ENCODE data around the gene ST6GALNAC3. TPM values are rescaled to one million over a fixed set of nuclear protein-coding genes. Genes with fewer than 3 reads are reported as not detected.
"Not testable (repeated sequence)": the region's sequence is repeated elsewhere in the genome, so short reads cannot be mapped to it uniquely, and the experiment has no call there.

The ST6GALNAC3 gene
- total RNA-seq, 1 donor from 2014 or later: 11.0 TPM

- Mint-ChIP-seq H3K27me3 (peaks cover 12% of the 10 kb centered on the region), H3K9me3 (ENCODE audit: low read depth) (peaks cover under 1% of the 10 kb centered on the region), H3K4me1 (ENCODE audit: low read depth) (peaks cover 4% of the 10 kb centered on the region), H3K36me3 (ENCODE audit: insufficient read depth) (no peaks in the 10 kb centered on the region), H3K27ac (no peak overlapping the region), H3K4me3 (ENCODE audit: low read depth) (no peak overlapping the region)
- DNase-seq (ENCODE audit: low spot score, unreplicated experiment): peak; percentile 14
- TF ChIP-seq CTCF (IDR thresholded peaks at IDR 0.05; ENCODE audit: unreplicated experiment): peak; percentile 94
Measured at GRCh38 chr1:76330991-76331603, 256.6 kb downstream of the ST6GALNAC3 start.

- no peaks in the 10 kb centered on the region for H3K9me3 Mint-ChIP-seq (ENCODE audit: low read depth)
- H3K4me3 Mint-ChIP-seq (ENCODE audit: low read depth): no peak overlapping the region
- no peak for DNase-seq (ENCODE audit: low spot score, unreplicated experiment)
- TF ChIP-seq CTCF (IDR thresholded peaks at IDR 0.05; ENCODE audit: unreplicated experiment): no peak
- no peaks in the 10 kb centered on the region for H3K4me1 Mint-ChIP-seq (ENCODE audit: low read depth)
- no peak overlapping the region for H3K27ac Mint-ChIP-seq
- peaks cover under 1% of the 10 kb centered on the region for H3K27me3 Mint-ChIP-seq
- H3K36me3 Mint-ChIP-seq (ENCODE audit: insufficient read depth): no peaks in the 10 kb centered on the region
Measured at GRCh38 chr1:76335882-76336281, 261.3 kb downstream of the ST6GALNAC3 start.

GRCh38 chr1:76336931-76337371 is 262.4 kb downstream of the ST6GALNAC3 start:
- no peak for DNase-seq (ENCODE audit: low spot score, unreplicated experiment)
- peaks cover 2% of the 10 kb centered on the region for H3K9me3 Mint-ChIP-seq (ENCODE audit: low read depth)
- TF ChIP-seq CTCF (IDR thresholded peaks at IDR 0.05; ENCODE audit: unreplicated experiment): no peak
- no peaks in the 10 kb centered on the region for H3K27me3 Mint-ChIP-seq
- no peak overlapping the region for H3K4me3 Mint-ChIP-seq (ENCODE audit: low read depth)
- H3K27ac Mint-ChIP-seq: no peak overlapping the region
- H3K36me3 Mint-ChIP-seq (ENCODE audit: insufficient read depth): no peaks in the 10 kb centered on the region
- H3K4me1 Mint-ChIP-seq (ENCODE audit: low read depth): no peaks in the 10 kb centered on the region

- H3K4me1 Mint-ChIP-seq (ENCODE audit: low read depth): no peaks in the 10 kb centered on the region
Measured at GRCh38 chr1:76337542-76338219, 263.1 kb downstream of the ST6GALNAC3 start.

GRCh38 chr1:76340056-76340455 is 265.5 kb downstream of the ST6GALNAC3 start:
- no peak for DNase-seq (ENCODE audit: low spot score, unreplicated experiment)
- no peaks in the 10 kb centered on the region for H3K27me3 Mint-ChIP-seq
- no peak overlapping the region for H3K27ac Mint-ChIP-seq
- H3K9me3 Mint-ChIP-seq (ENCODE audit: low read depth): peaks cover 6% of the 10 kb centered on the region
- no peaks in the 10 kb centered on the region for H3K36me3 Mint-ChIP-seq (ENCODE audit: insufficient read depth)
- no peaks in the 10 kb centered on the region for H3K4me1 Mint-ChIP-seq (ENCODE audit: low read depth)
- TF ChIP-seq CTCF (IDR thresholded peaks at IDR 0.05; ENCODE audit: unreplicated experiment): no peak
- no peak overlapping the region for H3K4me3 Mint-ChIP-seq (ENCODE audit: low read depth)

More at GRCh38 chr1:76337542-76338219, 263.1 kb downstream of the ST6GALNAC3 start:
- H3K27ac Mint-ChIP-seq: no peak overlapping the region
- no peak for DNase-seq (ENCODE audit: low spot score, unreplicated experiment)
- no peaks in the 10 kb centered on the region for H3K27me3 Mint-ChIP-seq
- TF ChIP-seq CTCF (IDR thresholded peaks at IDR 0.05; ENCODE audit: unreplicated experiment): no peak
- no peak overlapping the region for H3K4me3 Mint-ChIP-seq (ENCODE audit: low read depth)
- peaks cover 6% of the 10 kb centered on the region for H3K9me3 Mint-ChIP-seq (ENCODE audit: low read depth)
- H3K36me3 Mint-ChIP-seq (ENCODE audit: insufficient read depth): no peaks in the 10 kb centered on the region

GRCh38 chr1:76341816-76342215 is 267.3 kb downstream of the ST6GALNAC3 start:
- not testable (repeated sequence) for DNase-seq (ENCODE audit: low spot score, unreplicated experiment); H3K4me1 Mint-ChIP-seq (ENCODE audit: low read depth); H3K27me3 Mint-ChIP-seq; H3K9me3 Mint-ChIP-seq (ENCODE audit: low read depth); H3K27ac Mint-ChIP-seq; H3K4me3 Mint-ChIP-seq (ENCODE audit: low read depth); H3K36me3 Mint-ChIP-seq (ENCODE audit: insufficient read depth)
